NCI-H510A (cell line): ENCODE measurements around the gene SAGE1.
"Not testable (repeated sequence)": the region's sequence is repeated elsewhere in the genome, so short reads cannot be mapped to it uniquely, and the experiment has no call there.

Experiments
- DNase-seq: peaks from one replicate; lab custom pipeline; 2025; lab: John Stamatoyannopoulos, UW

Gene SAGE1, protein sequence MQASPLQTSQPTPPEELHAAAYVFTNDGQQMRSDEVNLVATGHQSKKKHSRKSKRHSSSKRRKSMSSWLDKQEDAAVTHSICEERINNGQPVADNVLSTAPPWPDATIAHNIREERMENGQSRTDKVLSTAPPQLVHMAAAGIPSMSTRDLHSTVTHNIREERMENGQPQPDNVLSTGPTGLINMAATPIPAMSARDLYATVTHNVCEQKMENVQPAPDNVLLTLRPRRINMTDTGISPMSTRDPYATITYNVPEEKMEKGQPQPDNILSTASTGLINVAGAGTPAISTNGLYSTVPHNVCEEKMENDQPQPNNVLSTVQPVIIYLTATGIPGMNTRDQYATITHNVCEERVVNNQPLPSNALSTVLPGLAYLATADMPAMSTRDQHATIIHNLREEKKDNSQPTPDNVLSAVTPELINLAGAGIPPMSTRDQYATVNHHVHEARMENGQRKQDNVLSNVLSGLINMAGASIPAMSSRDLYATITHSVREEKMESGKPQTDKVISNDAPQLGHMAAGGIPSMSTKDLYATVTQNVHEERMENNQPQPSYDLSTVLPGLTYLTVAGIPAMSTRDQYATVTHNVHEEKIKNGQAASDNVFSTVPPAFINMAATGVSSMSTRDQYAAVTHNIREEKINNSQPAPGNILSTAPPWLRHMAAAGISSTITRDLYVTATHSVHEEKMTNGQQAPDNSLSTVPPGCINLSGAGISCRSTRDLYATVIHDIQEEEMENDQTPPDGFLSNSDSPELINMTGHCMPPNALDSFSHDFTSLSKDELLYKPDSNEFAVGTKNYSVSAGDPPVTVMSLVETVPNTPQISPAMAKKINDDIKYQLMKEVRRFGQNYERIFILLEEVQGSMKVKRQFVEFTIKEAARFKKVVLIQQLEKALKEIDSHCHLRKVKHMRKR

DNA sequence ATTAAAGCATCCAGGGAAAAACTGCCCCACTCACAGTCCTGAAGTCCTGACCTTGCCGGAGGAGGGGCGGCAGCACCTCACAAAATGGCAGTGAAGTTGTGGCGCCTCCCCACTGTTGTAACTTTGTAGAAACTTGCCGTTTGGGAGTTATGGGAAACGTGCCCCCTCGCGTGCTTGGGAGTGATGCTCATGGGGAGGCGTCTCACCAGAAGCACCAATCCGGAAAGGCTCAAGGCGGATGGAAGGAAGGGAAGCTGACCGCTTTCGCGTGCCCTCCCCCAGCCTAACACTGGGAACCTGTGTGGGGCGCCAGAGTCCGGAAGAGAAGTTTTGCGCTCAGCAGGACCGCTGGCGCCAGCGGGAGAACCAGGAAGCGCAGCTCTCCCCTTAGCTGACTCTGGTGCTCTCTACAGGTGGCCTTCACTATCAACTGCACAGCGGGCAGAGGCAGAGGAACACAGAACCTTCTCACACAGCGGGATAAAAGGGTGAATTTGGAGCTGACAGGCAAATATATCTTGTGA lies at the start of gene SAGE1, which contains the start of gene CT45A10:
Gene SAGE1, plus strand, starts transcription at position 423 of the 524 bp plus-strand sequence. CDS start 2,527 bp downstream, outside the sequence.
Gene CT45A10, minus strand, starts transcription at position 151 of the 524 bp plus-strand sequence. CDS start 8,100 bp downstream, outside the sequence.
- no peak for DNase-seq

DNA sequence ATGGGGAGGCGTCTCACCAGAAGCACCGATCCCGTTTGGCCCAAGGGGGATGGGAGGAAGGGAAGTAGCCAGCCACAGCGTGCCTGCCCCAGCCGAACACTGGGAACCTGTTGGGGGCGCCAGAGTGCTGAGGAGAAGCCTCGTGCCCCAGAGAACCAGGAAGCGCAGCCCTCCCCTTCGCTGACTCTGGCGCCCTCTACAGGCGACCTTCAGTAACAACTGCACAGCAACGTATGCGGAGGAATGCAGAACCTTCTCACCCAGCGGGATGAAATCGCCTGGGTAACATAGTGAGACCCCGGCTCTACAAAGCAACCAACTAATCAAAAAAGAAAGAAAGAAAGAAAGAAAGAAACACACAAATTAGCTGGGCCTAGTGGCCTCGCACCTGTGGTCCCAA lies 39.1 kb upstream of the SAGE1 start, which contains the start of gene CT45A8:
Gene CT45A8, minus strand, starts transcription at position 101 of the 400 bp plus-strand sequence. CDS start 3,755 bp downstream, outside the sequence.
- not testable (repeated sequence) for DNase-seq

DNA sequence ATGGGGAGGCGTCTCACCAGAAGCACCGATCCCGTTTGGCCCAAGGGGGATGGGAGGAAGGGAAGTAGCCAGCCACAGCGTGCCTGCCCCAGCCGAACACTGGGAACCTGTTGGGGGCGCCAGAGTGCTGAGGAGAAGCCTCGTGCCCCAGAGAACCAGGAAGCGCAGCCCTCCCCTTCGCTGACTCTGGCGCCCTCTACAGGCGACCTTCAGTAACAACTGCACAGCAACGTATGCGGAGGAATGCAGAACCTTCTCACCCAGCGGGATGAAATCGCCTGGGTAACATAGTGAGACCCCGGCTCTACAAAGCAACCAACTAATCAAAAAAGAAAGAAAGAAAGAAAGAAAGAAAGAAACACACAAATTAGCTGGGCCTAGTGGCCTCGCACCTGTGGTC lies 21.8 kb upstream of the SAGE1 start, which contains the start of gene CT45A9:
Gene CT45A9, minus strand, starts transcription at position 101 of the 400 bp plus-strand sequence. CDS start 3,751 bp downstream, outside the sequence.
- not testable (repeated sequence) for DNase-seq

DNA sequence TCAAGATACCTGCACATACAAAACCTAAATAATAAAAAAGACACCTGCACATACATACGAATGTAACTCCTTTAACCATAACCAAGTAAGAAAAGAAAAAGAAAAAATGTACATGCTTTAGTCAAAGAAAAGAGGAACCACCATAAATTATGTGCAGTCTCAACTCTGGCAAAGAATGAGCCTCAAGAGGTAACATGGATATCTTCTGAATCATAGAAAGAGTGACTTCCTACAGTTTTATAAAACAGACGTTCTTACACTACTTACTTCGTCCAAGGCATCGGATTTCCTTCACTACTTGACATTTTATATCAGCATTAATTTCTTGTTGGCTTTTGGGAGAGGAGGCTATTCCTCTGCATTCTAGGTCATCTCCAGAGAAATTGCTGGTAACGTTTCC lies 10.8 kb upstream of the SAGE1 start:
- not testable (repeated sequence) for DNase-seq

DNA sequence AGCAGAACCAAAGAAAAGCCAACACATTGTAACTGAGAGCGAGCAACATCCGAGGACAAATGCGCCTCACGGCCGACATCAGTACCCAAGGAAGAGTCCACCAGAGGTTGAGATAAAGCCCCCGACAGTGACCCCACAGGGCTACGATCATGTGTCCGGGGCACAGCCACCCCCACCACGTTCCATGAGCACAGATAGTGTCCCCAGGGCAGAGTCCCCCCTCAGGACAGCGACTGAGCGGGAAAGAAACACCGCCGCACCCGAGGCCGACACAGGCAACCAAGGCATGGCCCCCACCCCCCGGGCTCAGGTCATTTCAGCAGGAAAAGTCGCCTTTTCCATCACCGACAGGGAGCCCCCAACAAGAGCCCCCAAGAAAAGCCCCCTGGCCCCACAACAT lies 5.3 kb upstream of the SAGE1 start:
- DNase-seq, result not testable (repeated sequence)

DNA sequence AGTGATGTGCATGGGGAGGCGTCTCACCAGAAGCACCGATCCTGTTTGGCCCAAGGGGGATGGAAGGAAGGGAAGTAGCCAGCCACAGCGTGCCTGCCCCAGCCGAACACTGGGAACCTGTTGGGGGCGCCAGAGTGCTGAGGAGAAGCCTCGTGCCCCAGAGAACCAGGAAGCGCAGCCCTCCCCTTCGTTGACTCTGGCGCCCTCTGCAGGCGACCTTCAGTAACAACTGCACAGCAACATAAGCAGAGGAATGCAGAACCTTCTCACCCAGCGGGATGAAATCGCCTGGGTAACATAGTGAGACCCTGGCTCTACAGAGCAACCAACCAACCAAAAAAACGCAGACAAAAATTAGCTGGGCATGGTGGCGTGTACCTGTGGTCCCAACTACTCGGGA lies 4.5 kb upstream of the SAGE1 start:
- DNase-seq, result not testable (repeated sequence)

DNA sequence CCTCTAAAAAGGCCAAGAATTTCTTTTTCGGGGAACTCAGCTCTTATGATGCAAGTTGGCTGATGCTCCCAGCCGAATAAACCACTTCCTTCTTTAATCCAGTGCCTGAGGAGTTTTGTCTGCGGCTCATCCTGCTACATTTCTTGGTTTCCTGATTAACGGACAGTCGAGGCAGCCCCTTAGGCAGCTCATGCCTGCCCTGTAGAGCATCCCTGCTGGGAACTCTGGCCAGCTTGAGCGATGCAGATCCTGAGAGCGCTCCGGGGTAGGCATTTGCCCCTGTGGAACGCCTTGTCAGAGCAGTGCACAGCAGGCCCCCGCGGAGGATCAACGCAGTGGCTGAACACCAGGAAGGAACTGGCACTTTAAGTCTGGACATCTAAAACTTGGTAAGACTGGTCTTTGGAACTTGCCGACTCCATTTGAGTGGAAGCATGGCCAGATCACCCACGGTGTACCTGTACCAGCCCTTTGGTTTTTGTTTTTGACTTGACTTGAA lies 3.4 kb upstream of the SAGE1 start:
- DNase-seq, result no peak

DNA sequence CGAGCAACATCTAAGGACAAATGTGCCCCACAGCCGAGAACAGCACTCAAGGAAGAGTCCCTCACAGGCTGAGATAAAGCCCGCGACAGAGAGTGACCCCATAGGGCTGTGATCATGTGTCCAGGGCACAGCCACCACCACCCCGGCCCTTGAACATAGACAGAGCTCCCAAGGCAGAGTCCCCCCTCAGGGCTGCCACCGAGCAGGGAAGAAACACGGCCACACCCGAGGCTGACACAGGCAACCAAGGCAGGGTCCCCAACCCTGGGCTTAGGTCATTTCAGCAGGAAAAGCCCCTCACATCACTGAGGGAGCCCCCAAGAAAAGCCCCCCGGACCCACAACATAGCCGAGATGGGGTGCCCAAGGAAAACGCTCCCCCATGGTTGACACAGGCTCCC lies 735 bp upstream of the SAGE1 start:
- no peak for DNase-seq

DNA sequence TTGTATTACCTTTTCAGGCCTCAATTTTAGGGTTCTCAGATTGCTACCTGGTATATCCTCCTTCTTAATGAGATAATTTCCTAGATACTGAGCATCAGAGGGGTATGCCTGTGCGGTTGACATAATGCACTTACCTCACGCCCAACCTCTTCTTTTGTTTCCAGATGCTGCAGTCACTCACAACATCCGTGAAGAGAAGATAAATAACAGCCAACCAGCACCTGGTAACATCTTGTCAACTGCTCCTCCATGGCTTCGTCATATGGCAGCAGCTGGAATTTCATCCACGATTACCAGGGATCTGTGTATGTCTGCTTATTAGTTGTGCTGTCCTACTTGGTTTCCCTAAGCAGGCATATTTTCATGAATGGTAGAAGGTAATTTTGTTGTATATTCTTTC lies 16.7 kb downstream of the SAGE1 start:
- DNase-seq, result no peak

DNA sequence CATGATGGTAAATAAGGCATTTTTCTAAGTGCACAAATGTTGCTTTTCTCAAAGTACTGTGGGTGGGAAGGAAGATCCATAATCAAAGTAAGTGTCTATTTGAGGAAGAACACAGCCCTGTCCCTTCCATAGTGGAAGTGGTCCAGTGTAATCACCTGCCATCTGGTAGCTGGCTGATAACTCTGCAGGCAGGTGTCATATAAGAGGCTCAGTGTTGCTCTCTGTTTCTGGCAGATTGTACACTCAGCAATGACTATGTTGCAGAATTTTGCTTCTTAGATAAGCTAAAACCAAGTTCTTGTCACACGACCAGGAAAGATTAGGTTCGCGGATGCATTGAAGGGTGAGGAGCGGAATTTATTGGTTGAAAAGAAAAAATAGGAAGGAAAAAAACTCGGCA lies 20.9 kb downstream of the SAGE1 start:
- DNase-seq, result no peak

DNA sequence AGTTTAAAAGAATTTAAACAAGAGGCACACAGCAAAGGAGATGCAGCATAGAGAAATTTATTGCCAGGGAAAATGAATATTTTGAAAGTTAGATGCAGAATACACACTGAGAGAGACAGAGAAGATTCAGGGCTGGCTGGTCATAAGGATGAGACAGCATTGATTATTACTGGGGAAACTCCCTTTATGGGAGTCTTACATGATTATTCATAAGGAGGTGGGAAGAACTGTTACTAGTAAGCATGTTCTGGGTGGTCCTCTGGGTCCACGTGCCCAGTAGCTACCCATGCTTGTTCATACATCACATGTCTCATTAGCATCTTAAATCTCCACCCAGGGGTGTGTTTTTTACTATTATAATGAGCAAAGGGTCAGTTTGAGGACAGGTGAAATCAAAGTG lies 27.0 kb downstream of the SAGE1 start:
- DNase-seq, result not testable (repeated sequence)

DNA sequence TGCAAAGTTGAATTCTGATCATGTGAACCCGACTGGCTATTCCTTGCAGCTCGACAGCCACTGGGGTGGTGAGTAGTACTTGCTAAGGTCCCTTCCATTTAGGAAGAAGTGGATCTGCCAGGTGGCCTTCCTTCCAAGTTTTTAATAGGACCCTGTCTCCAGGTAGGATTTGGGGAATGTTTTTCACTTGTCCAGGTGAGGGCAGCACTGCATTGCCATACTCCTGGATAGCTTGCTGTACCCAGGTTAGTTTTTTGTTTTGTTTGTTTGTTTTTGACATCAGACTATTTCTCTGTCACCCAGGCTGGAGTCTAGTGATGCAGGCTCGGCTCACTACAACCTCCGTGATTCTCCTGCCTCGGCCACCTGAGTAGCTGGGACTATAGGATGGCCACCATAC lies 29.8 kb downstream of the SAGE1 start:
- DNase-seq, result no peak

DNA sequence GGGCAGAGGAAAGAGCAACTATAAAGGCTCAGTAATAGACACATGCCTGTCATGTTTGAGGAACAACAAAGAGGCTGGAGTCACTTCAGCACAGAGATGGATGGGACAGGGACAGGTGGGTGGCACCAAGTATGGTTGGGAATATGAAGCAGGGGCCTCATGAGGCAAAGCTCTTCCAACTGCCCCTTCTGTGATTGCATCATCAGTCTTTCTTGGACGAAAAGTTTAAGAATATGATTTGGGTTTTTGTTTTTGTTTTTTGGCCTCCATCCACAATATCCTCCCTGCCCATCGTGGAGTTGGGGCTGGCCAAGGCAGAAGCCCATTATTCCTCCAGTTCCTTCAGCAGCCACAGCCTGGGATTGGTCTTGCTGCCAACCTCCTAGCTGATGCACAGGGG lies 34.4 kb downstream of the SAGE1 start:
- DNase-seq, result no peak

DNA sequence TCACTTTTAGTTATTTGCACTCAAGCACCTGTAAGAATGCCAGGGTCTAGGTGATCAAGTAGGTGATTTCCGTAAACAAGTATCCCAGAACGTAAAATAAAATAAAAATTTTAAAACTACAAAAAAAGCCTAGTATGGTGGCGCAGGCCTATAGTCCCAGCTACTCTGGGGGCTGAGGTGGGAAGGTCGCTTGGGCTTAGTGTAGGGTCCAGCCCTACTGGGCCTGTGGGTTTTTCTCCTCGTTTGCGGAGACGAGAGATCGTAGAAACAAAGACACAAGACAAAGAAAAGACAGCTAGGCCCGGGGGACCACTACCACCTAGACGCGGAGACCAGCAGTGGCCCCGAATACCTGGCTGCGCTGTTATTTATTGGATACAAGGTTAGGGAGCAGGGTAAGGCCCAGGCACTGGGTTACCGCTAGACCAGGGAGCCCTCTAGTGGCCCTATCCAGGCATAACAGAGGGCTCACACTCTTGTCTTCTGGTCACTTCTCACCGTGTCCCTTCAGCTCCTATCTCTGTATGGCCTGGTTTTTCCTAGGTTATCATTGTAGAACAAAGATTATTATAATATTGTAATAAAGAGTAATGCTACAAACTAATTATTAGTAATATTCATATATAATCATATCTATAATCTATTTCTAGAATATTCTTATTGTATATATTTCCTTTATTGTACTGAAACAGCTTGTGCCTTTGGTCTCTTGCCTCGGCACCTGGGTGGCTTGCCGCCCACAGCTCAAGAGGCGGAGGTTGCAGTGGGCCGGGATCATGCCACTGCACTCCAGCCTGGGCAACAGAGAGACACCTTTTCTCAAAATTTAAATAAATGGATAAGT lies 38.4 kb downstream of the SAGE1 start:
- DNase-seq, result peak; percentile 5

DNA sequence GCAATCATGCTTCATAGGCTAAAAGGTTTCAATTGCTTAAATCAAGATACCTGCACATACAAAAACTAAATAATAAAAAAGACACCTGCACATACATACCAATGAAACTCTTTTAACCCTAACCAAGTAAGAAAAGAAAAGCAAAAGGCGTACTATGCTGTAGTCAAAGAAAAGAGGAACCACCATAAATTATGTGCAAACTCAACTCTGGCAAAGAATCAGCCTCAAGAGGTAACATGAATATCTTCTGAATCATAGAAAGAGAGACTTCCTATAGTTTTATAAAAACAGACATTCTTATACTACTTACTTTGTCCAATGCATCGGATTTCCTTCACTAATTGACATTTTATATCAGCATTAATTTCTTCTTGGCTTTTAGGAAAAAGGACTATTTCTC lies 51.0 kb downstream of the SAGE1 start:
- no peak for DNase-seq

DNA sequence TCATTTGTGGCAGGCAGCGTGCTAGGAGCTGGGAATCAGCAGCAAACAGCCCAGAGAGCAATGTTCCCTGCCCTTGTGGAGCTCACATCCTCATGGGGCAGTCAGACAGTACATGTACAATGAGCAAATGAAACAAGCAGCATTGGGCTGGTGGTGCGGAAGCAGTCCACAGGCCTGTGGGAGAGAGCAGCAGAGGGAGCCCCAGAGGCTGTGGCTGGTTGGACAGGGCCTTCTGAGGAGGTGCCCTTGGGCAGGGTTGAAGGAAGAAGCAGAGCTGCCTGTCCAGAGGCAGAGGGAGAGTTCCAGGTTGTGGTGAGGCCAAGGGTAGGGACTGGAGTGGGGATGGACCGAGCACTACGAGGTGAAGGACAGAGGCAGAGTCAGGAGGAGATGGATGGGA lies 57.8 kb downstream of the SAGE1 start:
- no peak for DNase-seq
